HG03565 (cell line): ENCODE measurements around the gene ITGB2.
A peak's percentile ranks its signal among the peaks of the same experiment; 100 is the strongest.
"Not testable (repeated sequence)": the region's sequence is repeated elsewhere in the genome, so short reads cannot be mapped to it uniquely, and the experiment has no call there.

Source experiments
- ATAC-seq: cut with Tn5 transposase; IDR thresholded peaks from one replicate; pipeline ENCODE4 v1.9.1; 2021; ENCODE audit warnings: mild to moderate bottlenecking, moderate library complexity; ENCODE audit not compliant: unreplicated experiment

The ITGB2 gene

DNA sequence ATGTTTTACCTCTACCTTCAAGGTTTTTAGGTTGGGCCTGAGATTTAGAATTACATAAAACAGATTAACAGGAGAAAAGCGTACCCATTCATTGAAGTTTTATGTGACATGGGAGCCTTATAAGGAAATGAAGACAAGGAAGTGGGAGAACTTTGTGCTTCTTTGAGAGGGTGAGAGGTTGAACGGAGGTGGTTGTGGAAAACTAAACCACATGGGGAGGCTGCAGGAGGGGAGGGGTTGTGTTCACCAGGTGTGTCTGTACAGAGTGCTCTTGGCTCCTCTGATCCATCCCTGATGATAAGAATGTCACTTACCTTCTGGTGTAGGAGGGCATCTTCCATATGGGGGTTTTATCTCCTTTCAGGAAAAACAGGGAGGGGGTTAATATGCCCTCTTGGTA is 21.9 kb upstream of the ITGB2 start:
- ATAC-seq: no peak

DNA sequence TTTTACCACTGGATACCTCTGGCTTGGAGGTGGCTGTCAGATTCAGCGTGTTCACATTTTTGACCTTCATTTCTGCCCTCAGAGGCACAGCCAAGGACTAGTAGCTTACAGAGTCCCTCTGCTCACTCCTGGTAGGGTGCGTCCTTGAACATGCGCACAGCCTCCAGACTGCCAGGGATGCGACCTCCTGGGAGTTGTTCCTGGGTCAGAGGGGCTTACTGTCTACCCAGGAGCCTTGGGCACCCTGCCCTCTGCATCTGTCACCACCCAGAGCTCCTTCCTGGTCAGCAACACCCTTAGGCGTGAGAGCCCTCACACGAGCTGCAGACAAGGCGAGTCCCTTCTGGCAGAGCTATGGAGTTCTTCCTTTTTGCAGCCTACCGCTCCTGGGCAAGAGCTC is 20.9 kb upstream of the ITGB2 start:
- ATAC-seq: no peak

DNA sequence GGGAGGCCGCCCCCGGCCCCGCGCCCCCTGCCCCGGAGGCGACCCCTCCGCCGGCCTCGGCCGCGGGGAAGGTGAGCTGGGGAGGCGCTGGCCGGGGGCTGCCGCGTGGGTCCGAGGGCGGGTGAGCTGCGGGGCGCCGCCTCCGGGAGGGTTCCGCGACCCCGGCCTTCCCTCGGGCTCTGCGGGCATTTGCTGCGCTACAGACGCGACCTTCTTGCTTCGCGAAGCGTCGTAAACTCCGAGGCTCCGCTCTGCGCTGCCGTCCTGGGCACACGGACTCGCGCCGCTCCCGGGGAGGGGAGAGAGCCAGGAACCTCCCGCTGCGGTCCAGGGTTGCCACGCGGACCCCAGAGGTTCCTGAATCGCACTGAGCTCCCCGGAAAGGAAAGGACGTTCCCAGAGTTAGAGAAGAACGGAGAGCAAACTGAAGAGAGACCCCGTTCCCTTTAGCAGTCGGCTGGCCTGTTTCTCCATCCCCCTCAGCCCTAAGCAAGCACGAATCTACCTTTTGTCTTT is 19.5 kb upstream of the ITGB2 start:
- peak; percentile 17 for ATAC-seq

DNA sequence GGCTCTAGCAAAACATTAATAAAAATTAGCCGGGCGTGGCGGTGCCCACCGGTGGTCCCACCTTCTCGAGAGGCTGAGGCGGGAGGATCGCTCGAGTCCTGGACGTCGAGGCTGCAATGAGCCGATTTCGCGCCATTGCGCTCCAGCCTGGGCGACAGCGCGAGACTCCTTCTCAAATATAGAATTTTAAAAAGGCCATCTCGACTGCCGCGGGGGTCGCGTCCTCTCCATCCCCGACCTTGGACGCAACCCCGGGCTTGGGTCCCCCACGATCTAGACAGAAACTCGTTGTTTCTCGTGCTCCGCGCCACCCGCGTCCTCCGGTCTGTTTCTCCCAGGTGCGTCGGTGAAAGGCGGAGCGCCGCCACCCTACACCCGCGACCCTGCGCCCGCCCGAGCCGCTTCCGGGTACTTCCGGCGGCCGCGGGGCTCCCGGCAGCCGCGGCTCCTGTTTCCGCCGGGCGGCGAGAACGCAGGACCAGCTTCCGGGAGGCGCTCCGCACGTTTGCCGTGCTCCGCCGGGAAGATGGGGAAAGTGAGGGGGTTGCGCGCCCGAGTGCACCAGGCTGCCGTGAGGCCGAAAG is 18.9 kb upstream of the ITGB2 start, which contains the start of gene SLX9:
Gene SLX9, plus strand, starts transcription at position 498 of the 584 bp plus-strand sequence. Its CDS starts 29 bp downstream, at position 527.
- ATAC-seq: peak; percentile 61

DNA sequence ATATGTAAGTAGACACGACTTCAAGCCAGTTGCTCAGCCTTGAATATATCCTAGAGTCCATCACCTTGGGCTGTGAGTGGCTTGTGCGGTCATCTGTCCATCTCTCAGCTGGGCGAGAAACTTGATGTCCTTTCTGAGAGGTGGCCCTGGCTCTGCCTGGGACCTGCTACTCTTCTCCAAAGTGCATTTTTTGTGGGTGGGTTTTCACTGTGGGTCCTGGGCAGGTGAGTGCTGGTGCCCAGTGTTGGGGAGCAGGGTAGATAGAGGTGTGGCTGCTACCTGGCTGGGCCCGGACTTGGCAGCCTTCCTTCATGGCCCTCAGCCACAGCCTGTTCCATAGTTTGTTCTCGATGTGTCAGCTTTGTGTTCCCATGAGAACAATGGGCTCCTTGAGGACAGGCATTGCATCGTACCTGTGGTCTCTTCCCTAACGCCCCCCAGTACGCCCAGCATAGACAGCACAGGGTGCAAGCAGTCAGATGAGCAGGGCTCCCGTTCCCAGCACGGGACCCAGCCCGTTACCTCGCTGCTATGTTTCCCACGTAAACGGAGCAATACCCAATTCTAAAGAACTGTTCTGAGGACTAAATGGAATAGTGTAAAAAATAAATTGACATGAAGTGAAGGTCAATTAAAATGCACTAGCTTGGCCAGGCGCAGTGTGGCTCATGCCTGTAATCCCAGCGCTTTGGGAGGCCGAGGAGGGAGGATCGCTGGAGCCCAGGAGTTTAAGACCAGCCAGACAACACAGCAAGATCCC is 18.3 kb upstream of the ITGB2 start:
- no peak for ATAC-seq

DNA sequence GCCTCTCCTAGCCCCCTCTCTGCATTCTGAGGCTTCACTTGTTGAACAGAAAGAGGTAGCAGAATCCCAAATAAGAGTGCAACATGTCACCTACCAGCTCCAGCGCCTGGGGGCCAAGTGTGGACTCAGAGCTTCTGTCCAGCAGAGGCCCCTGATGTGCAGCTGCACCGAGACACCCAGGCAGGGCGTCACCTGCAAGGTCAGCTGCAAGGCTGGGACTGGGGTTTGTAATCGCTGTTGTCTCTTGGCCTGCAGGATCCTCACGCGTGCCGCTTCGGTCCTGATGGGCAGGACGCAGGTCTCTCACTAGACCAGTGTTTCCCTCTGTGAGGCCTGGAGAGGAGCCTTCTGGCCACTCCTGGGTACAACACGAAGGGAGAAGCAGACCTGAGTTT is 14.8 kb upstream of the ITGB2 start:
- ATAC-seq: no peak

DNA sequence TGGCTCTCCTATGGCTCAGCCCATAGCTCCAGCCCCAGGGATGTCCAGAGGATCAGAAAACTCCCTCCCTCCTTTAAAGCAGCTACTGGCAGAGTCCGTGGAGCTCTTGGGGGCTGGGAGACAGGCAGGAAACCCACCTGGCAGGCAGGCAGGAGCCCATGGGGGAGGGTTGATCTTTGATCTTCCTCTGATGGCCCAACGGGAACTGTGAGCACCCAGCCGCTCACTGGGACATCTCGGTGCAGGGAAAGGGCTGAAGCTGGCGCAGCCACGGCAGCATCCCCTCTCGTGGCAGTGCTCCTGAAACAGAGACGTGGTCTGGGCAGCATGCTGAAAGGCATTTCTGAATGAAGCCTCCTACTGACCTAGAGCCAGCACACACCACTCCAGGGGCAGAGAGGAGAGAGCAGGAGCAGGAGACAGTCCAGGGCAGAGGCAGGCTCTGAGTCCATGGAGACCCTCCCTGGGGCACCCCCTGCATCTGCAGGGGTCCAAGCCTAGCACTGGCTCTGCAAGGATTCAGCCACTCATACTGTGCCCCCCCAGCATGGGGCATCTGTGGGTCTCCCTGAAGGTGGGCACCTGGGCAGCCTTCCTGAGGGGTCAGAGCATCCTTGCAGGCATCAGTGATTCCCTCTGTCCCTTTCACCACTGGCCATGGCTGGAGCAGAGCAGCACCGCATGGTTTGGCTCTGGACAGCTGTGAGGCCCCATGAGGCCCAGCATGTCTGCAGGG is 14.3 kb upstream of the ITGB2 start:
- no peak for ATAC-seq

DNA sequence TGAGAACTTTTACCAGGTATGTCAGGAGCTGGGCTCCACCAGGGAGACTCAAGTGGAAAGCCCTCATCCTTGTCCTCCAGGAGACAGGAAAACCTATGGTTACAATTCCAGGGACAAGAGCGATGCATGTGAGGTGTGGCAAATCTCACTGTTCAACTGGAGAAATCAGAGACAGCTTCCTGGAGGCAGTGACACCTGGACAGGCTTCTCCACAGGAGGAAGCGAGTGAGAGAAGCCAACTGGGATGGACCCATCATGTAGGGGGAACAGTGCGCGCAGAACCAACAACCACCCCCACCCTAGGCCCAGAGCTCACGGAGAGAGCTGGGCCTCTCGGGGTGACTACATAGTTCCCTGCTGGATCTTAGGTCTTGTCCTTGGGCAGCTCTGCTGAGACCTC is 13.6 kb upstream of the ITGB2 start:
- ATAC-seq: no peak

DNA sequence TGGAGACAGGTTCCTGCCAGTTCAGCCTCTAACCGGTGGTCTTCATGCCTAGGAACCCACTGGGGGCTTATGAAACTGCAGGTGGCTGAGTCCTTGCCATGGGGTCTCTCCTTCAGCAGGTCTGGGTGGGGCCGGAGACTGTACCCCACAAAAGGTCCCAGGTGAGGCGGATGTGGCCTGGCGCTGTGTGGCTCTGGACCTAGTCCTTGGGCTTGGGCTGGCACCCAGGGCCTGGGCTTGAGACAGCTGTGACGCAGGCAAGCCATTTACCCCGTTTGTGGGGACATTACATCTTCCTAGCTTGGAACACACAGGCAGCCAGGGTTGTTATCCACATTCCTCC is 13.2 kb upstream of the ITGB2 start:
- ATAC-seq: no peak

DNA sequence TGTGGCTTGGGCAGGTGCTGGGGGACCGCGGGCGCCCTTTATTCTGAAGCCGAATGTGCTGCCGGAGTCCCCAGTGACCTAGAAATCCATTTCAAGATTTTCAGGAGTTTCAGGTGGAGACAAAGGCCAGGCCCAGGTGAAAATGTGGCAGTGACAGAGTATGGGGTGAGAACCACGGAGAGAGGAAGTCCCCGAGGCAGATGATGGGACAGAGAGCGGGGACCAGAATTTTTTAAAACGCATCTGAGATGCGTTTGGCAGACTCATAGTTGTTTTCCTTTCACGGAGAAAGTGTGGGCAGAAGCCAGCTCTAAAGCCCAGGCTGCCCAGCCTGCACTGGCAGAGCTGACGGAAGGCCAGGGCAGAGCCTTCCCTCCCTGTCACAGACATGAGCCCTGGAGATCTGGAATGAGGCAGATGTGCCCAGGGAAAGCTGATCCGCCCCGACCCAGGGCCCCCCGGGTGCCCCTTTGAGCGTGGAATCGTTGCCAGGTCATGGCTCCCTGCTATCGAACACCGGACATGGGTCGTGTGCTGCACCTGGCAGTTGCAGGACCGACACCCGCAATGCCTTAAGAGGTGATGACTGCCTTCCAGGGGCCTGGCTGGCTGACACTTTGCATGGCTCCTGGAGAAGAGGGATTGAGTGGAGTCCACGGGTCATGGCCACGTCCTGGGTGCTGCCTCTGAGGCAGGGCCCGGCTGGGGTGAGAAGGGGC is 12.7 kb upstream of the ITGB2 start:
- ATAC-seq: no peak

DNA sequence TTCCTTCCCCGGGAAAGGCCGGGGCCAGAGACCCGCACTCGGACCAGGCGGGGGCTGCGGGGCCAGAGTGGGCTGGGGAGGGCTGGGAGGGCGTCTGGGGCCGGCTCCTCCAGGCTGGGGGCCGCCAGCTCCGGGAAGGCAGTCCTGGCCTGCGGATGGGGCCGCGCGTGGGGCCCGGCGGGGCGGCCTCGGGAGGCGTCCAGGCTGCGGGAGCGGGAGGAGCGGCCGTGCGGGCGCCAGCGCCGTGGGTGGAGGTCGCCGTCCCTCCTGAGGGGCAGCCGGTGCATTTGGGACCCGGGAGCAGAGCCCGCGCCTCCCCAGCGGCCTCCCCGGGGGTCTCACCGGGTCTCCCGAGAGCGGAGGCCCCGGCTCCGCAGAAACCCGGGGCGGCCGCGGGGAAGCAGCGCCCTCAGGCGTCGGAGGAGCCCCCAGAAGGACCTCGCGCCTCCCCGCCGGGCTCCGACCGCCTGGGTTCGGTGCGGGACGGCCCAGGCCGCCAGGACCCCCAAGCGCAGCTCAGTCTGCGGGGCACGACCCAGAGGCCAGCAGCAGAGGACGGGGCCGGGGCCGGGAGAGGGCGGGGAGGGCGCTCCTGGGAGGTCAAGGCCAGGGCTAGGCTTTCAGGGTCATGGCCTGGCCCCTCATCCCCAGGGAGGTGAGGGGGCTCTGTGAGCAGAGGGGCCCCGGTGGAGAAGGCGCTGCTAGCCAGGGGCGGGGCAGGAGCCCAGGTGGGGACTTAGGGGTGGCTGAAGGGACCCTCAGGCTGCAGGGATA is 11.9 kb upstream of the ITGB2 start:
- ATAC-seq: no peak

DNA sequence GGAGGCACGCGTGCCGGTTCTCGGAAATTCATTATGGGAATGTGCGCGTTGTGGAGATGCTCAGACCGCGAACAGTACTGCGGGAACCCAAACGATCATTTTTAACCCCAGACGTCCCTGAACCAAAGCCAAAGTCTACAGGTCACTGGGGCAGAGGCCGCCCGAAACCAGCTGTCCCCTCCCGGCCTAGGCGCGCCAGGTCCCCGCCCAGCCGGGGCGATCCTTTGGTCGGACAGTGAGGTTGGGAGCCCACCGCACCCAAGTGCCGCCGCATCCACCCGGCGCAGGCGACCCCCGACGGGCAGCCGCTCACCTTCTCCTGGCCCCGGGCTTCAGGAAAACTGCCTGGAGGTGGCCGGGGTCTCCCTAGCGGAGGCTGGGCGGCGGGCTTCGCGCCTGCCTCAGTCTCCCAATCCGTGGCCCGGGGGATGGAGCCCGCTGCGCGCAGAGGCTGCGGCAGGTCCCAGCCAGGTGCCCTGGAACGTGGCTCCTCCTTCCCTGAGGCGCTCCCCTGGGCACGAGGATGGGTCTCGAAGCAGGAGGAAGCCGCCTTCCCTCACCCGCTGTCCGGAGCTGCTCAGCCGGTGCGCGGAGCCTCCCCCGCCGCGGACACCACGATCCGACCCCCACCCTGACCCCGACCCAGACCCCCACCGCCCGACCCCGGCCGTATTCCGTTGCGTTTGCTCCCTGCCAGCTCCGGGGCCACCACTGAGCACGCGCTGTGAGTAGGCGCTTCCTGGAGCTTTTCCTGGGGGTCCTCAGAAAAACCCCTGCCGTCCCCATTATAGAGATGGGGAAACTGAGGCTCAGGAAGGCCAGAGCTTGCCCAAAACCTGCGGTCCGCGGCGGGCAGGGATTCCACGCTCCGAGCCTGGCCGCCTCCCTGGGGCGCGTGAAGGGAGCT is 11.1 kb upstream of the ITGB2 start:
- ATAC-seq: no peak

DNA sequence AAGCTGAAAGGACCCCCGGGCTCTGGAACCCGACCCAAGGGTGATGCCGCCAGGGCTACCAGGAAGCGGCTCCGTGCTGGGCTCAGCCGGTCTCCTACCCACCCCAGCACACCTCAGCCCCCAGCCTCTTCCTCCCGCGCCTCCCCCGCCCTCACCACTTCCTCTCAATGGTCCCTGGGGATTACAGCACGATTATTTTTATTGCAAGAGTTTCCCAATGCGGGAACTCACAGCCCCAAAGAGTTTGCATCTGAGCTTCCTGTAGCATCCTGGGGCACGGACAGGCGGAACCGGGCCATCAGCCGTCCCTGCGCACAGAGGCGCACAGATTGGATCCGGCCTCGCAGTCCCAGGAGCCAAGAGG is 10.4 kb upstream of the ITGB2 start:
- ATAC-seq: no peak

DNA sequence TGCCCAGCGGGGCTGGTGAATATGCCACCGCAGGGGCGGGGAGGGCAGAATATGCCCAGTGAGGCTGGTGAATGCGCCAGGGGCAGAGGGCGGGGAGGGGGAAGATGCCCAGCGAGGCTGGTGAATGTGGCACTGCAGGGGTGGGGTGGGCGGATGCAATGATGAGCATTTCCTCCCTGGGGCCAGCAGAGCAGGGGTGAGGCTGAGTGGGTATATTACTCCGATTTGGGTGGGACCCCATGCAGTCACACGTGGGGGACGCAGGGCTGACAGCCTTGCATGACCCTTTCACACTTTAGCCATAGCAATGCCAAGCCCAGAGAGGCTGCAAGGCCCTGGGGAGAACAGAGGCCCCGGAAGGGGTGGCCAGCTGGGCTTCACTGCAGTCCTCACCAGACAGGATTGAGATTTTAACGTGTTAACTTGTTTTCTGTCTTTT is 9.9 kb upstream of the ITGB2 start:
- ATAC-seq: no peak

DNA sequence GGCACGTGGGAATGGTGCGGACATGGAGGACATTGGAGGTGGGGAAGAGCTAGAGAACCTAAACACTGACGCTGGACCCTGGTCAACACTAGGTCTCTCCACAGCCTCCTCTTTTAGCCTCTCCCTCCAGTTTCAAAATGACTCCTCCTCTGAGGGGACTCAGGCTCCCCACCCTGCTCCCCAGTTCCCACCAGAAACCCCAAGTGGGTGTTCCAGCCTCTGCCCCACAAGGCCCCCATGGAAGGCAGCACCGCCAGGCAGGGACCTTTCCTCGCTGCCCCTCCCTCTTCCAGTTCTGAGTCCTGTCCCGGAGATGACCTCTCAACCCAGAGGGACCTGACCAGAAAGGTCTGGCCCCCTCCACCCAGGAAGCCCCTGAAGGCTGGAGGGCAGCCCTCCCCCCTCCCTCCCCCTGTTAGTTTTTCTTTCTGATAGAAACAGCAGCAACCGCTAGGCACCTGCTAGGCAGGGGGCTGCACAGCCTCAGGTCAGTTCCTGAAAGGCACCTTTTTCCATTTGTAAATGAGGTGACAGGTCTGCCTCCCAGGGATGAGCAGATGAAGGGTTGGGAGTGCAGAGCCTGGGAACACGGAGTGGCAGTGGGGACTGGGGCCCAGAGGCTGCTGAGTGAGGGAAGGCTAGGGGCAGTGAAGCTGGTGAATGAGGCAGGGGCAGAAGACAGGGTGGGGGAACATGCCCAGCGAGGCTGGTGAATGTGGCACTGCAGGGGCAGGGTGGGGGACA is 9.3 kb upstream of the ITGB2 start:
- ATAC-seq: no peak

DNA sequence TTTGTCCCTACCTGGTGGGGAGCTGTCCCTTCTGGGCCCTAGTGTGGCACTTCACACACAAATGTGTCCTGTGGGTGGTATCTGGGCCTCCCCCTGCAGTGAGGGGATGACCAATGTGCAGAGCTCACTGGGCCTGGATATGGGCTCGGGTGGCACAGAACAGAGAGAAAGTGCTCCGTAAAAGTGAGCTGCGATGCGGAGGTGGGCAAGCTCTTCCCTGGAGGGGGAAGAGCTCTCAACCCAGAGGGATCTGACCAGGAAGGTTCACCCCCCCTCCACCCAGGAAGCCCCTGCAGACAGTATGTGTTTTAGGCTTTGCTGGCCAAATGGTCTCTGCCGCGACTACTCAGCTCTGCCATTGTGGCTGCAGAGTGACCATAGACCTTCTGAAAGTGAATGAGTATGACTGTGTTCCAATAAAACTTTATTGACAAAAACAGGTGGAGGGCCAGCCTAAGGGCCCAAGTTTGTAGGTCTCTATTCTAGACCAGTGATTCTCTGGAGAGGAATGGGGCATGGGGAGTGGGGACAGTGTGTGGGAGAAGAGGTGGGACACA is 8.6 kb upstream of the ITGB2 start:
- no peak for ATAC-seq

DNA sequence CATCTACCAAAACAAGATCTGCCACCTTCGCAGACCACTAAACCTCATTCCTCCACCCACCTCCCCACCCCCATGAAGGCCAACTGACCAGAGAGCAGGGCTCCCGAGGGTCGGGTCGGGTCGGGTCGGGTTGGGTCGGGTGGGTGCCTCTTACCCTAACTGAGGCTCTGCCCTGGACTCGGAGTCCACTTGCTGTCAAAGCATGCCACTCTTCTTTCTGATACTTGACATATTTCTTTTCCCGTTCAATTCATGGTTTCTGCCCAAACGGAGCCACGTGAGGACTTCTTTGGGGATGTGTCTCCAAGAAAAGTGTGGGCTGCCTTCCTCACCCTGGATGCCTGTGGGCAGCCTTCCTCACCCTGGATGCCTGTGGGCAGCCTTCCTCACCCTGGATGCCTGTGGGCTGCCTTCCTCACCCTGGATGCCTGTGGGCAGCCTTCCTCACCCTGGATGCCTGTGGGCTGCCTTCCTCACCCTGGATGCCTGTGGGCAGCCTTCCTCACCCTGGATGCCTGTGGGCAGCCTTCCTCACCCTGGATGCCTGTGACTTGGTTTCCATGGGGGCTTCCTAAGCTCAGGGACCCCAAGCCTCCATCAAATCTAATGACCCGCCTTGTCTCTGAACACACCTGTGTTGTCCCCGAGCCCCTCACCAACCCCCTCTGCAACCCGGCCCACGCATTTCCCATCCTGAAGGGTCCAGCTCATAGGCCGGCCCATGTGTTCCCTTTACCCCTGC is 8.0 kb upstream of the ITGB2 start:
- ATAC-seq: not testable (repeated sequence)
